Lower leg skin (tissue), 3 donors: ENCODE measurements around the gene CDH22.

Source experiments
- POLR2A ChIP-seq, 2 donors: fragments of 450-650 bp; IDR thresholded peaks; one replicate each; pipeline ENCODE4 v1.6.1; 2016 to 2017; ENCODE audit warnings: antibody characterized with exemption in 2 of 2, mild to moderate bottlenecking in 1 of 2, moderate library complexity in 1 of 2
- TF ChIP-seq, protein P1 (sequence below), 3 donors: fragments of 450-650 bp; IDR thresholded peaks; one replicate each; pipeline ENCODE4 v1.5.1; 2016; ENCODE audit warnings: antibody characterized with exemption in 3 of 3, mild to moderate bottlenecking in 3 of 3, moderate library complexity in 2 of 3

DNA sequence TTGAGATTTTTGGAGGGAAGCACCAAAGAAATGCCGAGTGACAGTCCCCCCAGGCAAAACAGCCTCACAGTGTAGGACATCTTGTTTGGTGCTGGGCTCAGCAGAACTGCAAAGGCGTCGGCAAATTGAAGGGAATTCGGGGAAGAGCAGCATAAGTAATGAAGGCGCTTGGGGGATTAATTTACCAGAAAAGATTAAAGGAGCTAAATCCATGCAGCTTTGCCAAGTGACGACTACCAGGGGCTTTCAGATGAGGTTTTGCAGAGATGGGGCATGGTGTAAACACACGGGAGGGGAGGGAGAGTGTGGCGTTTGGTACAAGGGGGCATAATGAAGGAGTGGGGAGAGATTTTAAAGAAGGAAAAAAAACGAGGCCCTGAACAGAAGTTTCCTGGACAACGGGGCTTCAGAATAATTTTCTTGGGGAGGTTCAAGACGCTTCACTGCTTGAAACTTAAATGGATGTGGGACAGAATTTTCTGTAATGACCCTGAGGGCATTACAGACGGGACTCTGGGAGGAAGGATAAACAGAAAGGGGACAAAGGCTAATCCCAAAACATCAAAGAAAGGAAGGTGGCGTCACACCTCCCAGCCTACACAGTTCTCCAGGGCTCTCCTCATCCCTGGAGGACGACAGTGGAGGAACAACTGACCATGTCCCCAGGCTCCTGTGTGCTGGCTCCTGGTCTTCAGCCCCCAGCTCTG lies 45.4 kb upstream of the CDH22 start:
- TF ChIP-seq, protein P1, sequence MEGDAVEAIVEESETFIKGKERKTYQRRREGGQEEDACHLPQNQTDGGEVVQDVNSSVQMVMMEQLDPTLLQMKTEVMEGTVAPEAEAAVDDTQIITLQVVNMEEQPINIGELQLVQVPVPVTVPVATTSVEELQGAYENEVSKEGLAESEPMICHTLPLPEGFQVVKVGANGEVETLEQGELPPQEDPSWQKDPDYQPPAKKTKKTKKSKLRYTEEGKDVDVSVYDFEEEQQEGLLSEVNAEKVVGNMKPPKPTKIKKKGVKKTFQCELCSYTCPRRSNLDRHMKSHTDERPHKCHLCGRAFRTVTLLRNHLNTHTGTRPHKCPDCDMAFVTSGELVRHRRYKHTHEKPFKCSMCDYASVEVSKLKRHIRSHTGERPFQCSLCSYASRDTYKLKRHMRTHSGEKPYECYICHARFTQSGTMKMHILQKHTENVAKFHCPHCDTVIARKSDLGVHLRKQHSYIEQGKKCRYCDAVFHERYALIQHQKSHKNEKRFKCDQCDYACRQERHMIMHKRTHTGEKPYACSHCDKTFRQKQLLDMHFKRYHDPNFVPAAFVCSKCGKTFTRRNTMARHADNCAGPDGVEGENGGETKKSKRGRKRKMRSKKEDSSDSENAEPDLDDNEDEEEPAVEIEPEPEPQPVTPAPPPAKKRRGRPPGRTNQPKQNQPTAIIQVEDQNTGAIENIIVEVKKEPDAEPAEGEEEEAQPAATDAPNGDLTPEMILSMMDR (IDR thresholded peaks at IDR 0.05): no peak
- no peak for TF ChIP-seq POLR2A (IDR thresholded peaks at IDR 0.05)
